Endothelial cell of umbilical vein (primary cell): ENCODE results near the gene EXOC6B.

ENCODE experiments used
- CTCF ChIP-seq, 2 donors: IDR thresholded peaks; 1 replicate in 1 of 2; 2 replicates in 1 of 2; pipeline ENCODE4 v1.5.1; 2011; ENCODE audit warnings: low read length in 2 of 2, mild to moderate bottlenecking in 2 of 2, moderate library complexity in 2 of 2, control low read depth in 1 of 2, inconsistent platforms in 1 of 2, low read depth in 1 of 2; ENCODE audit not compliant: insufficient read depth in 1 of 2; ENCODE audit errors: extremely low read depth in 1 of 2
- EZH2 ChIP-seq: IDR thresholded peaks from 2 replicates; pipeline ENCODE4 v1.6.1; 2012; ENCODE audit warnings: borderline replicate concordance, low read depth, mild to moderate bottlenecking, moderate library complexity, low read length, inconsistent platforms; ENCODE audit not compliant: severe bottlenecking
- JUN ChIP-seq: IDR thresholded peaks from 2 replicates; pipeline ENCODE4 v1.6.1; 2011; ENCODE audit warnings: borderline replicate concordance, low read depth; ENCODE audit not compliant: insufficient read length, insufficient read depth
- MAX ChIP-seq: IDR thresholded peaks from 2 replicates; pipeline ENCODE4 v1.6.1; 2011; ENCODE audit not compliant: insufficient read depth, insufficient read length
- POLR2A ChIP-seq: IDR thresholded peaks from 2 replicates; pipeline ENCODE4 v1.6.1; 2012; ENCODE audit warnings: low read depth, mild to moderate bottlenecking, control low read depth, low read length

GRCh38 chr2:72181616-72182015 lies 644.2 kb downstream of the EXOC6B start:
- TF ChIP-seq CTCF (IDR thresholded peaks at IDR 0.05; ENCODE audit: extremely low read depth in 1 of 2, insufficient read depth in 1 of 2, low read depth in 1 of 2, low read length in 2 of 2) (no peak), POLR2A (no peak), JUN (no peak), EZH2 (no peak), MAX (no peak)
